Measurements from ENCODE around the gene UNC5B.

Gene UNC5B

DNA sequence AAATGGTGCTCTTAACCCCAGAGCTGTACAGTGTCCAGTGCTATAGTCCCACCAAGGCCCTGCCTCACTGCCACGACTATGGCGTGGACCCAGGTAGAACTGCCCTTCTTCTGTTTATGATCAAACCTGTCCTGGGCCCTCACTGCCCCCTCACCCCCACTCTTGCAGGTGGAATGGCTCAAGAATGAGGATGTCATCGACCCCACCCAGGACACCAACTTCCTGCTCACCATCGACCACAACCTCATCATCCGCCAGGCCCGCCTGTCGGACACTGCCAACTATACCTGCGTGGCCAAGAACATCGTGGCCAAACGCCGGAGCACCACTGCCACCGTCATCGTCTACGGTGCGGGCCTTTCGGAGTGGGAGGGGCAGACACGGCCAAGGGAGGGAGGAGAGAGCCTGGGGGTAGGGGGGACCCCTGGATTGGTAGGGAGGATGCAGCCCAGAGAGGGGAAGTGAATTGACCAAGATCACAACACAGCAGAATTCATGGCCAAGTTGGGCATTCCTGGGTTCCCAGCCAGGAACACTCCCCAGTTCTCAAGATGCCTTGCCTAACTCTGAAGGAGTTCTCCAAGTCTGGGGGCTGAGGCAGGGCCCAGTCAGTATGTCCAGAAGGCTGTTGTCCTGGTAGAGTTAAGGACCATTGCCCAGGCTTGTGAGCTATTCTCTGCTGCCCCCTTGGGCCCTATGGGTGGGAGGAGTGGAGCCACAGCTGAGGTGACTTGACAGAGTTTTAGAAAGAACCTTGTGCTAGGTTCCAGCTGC is 74.3 kb downstream of the UNC5B start:
- H3K9me3 ChIP-seq = no peaks in the 10 kb centered on the region
- no peak for DNase-seq
- no peaks in the 10 kb centered on the region for H3K4me1 ChIP-seq
- no peaks in the 10 kb centered on the region for H3K27me3 ChIP-seq
- peaks cover 0 to 57% (median 22%) of the 10 kb centered on the region in 3 donors for H3K36me3 ChIP-seq
- no peak overlapping the region for H3K4me3 ChIP-seq
- intact Hi-C loops (cut with DNase I; ENCODE audit: low total_unique reads) = no loop called here
- TF ChIP-seq, protein P1, sequence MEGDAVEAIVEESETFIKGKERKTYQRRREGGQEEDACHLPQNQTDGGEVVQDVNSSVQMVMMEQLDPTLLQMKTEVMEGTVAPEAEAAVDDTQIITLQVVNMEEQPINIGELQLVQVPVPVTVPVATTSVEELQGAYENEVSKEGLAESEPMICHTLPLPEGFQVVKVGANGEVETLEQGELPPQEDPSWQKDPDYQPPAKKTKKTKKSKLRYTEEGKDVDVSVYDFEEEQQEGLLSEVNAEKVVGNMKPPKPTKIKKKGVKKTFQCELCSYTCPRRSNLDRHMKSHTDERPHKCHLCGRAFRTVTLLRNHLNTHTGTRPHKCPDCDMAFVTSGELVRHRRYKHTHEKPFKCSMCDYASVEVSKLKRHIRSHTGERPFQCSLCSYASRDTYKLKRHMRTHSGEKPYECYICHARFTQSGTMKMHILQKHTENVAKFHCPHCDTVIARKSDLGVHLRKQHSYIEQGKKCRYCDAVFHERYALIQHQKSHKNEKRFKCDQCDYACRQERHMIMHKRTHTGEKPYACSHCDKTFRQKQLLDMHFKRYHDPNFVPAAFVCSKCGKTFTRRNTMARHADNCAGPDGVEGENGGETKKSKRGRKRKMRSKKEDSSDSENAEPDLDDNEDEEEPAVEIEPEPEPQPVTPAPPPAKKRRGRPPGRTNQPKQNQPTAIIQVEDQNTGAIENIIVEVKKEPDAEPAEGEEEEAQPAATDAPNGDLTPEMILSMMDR (IDR thresholded peaks at IDR 0.05) = no peak
- H3K27ac ChIP-seq = no peak overlapping the region

DNA sequence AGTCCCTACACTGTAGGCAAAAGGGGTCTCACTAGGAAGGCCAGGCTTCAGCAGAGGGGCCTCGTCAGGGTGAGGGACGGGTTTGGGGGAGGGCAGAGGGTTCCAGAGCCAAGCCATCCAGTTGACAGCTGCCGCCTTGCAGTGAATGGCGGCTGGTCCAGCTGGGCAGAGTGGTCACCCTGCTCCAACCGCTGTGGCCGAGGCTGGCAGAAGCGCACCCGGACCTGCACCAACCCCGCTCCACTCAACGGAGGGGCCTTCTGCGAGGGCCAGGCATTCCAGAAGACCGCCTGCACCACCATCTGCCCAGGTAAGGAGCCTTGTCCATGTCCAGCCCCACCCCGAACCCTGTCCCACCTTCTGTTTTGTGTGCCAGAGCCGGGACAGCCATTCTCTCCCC is 75.1 kb downstream of the UNC5B start:
- no peak overlapping the region for H3K27ac ChIP-seq
- no peak overlapping the region for H3K4me3 ChIP-seq
- H3K36me3 ChIP-seq = peaks cover 0 to 59% (median 26%) of the 10 kb centered on the region in 3 donors
- no peaks in the 10 kb centered on the region for H3K27me3 ChIP-seq
- TF ChIP-seq, protein P1 (IDR thresholded peaks at IDR 0.05) = no peak
- H3K9me3 ChIP-seq = no peaks in the 10 kb centered on the region
- intact Hi-C loops (cut with DNase I; ENCODE audit: low total_unique reads) = no loop called here
- H3K4me1 ChIP-seq = no peaks in the 10 kb centered on the region
- DNase-seq = no peak

DNA sequence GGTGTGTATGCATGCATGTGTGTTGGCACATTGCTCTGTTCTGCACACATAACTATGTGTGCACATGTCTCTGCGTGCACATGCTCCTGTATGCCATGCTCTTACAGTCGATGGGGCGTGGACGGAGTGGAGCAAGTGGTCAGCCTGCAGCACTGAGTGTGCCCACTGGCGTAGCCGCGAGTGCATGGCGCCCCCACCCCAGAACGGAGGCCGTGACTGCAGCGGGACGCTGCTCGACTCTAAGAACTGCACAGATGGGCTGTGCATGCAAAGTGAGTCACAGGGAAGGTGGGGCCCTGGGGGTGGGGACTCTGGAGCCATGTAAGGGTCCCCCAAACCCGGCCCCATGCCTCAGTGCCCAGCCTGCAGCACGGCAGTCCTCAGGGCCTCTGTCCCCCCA is 76.1 kb downstream of the UNC5B start:
- Histone ChIP-seq H3K27ac (no peak overlapping the region), H3K4me3 (no peak overlapping the region), H3K36me3 (peaks cover 0 to 61% (median 29%) of the 10 kb centered on the region in 3 donors), H3K9me3 (no peaks in the 10 kb centered on the region), H3K27me3 (no peaks in the 10 kb centered on the region), H3K4me1 (peaks cover 0 to 5% (median 2%) of the 10 kb centered on the region in 4 donors)
- TF ChIP-seq, protein P1 (IDR thresholded peaks at IDR 0.05) = no peak
- DNase-seq = no peak
- intact Hi-C loops (cut with DNase I; ENCODE audit: low total_unique reads) = no loop called here

DNA sequence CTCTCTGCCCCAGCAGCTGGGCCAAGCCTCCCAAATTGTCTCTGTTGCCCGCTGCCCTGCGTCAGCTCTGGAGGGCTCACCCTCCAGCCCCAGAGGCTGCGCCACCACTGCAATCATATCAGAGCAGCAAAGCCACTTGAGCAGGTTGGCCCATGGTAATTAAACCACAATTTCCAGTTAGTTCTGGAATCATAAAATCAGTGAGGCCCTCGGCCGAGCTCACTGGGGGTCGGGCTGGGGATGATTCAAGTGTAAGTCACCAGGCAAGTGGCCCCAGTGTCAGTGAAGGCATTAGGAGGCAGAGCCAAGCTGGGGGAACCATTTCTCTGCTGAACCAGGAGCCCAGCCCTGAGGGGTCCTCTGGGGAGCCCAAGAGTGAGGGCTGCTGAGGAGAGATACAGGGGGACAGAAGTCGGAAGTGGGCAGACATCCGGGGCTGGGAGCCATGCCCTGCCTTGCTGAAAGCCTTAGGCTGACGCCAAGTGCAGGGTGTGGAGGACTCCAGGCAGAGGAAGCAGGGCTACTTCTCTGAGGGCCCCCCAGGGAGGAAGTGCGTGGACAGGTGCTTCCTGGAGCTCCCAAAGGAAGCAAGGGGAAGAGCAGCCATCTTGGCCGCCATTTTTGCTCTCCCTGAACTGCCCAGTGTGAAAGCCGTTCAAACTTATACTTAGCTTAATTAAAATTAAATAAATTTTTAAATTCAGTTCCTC is 77.2 kb downstream of the UNC5B start:
- Histone ChIP-seq H3K9me3 (no peaks in the 10 kb centered on the region), H3K4me3 (no peak overlapping the region), H3K4me1 (peaks cover 0 to 14% (median 4%) of the 10 kb centered on the region in 4 donors), H3K27ac (no peak overlapping the region), H3K36me3 (peaks cover 0 to 71% (median 38%) of the 10 kb centered on the region in 3 donors), H3K27me3 (no peaks in the 10 kb centered on the region)
- DNase-seq = no peak
- intact Hi-C loops (cut with DNase I; ENCODE audit: low total_unique reads) = no loop called here
- TF ChIP-seq, protein P1 (IDR thresholded peaks at IDR 0.05) = no peak

DNA sequence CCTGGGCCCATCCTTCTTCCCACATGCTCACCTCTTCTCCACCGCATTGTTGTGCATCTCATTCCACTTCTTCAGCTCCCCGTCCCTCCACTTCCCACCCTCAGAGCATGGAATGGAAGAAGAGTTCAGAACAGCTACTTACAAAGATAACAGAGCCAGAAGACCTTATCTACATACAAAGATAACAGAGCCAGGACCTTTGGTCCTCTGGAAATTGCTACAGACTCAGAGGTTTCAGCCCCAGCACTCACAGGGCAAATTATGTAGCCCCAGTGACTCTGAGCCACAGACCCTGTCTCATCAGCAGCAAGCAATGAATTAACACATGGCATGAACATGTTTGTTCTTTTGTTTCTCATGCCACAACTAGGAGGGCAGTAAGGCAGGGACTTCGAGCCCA is 78.0 kb downstream of the UNC5B start:
- Histone ChIP-seq H3K4me1 (peaks cover 0 to 14% (median 4%) of the 10 kb centered on the region in 4 donors), H3K36me3 (peaks cover 0 to 71% (median 38%) of the 10 kb centered on the region in 3 donors), H3K27ac (no peak overlapping the region), H3K4me3 (no peak overlapping the region), H3K9me3 (no peaks in the 10 kb centered on the region), H3K27me3 (no peaks in the 10 kb centered on the region)
- intact Hi-C loops (cut with DNase I; ENCODE audit: low total_unique reads) = no loop called here
- TF ChIP-seq, protein P1 (IDR thresholded peaks at IDR 0.05) = no peak
- no peak for DNase-seq

All from tibial artery (tissue), 4 donors.